Gastroesophageal sphincter (tissue), 4 donors: Measurements from ENCODE around the gene CNP. TPM values are rescaled to one million over a fixed set of nuclear protein-coding genes. Genes with fewer than 3 reads are reported as not detected.
"Not testable (repeated sequence)": the region's sequence is repeated elsewhere in the genome, so short reads cannot be mapped to it uniquely, and the experiment has no call there.

Source experiments
- ATAC-seq: fragments of 150-250 bp; one replicate; pipeline ENCODE4 v1.9.1; 2016; ENCODE audit warnings: mild to moderate bottlenecking, moderate library complexity
- H3K27ac ChIP-seq, 4 donors: fragments of 200-600 bp; sonication (generic) in 3 of 4; 1 replicate in 3 of 4; 2 replicates in 1 of 4; pipeline ENCODE4 v1.5.1; 2016 to 2019
- H3K27me3 ChIP-seq: fragments of 200-600 bp; sonication (generic); one replicate; pipeline ENCODE4 v1.5.1; 2019
- H3K36me3 ChIP-seq, 2 donors: fragments of 200-600 bp; sonication (generic); one replicate each; pipeline ENCODE4 v1.5.1; 2019; ENCODE audit warnings: control low read depth in 1 of 2
- H3K4me1 ChIP-seq, 3 donors: fragments of 200-600 bp; sonication (generic); 1 replicate in 2 of 3; 2 replicates in 1 of 3; pipeline ENCODE4 v1.5.1; 2016 to 2019; ENCODE audit warnings: control low read depth in 2 of 3
- H3K4me3 ChIP-seq, 2 donors: fragments of 200-600 bp; sonication (generic); one replicate each; pipeline ENCODE4 v1.5.1; 2019; ENCODE audit warnings: mild to moderate bottlenecking in 1 of 2, moderate library complexity in 1 of 2
- H3K9me3 ChIP-seq, 3 donors: fragments of 200-600 bp; sonication (generic); one replicate each; pipeline ENCODE4 v1.5.1; 2017 to 2019; ENCODE audit warnings: control low read depth in 2 of 3
- EP300 ChIP-seq: sonication (generic); formaldehyde crosslinking; IDR thresholded peaks from one replicate; pipeline ENCODE4 v1.6.1; 2017; ENCODE audit warnings: antibody characterized with exemption, mild to moderate bottlenecking
- POLR2A ChIP-seq, 2 donors: fragments of 450-650 bp; IDR thresholded peaks; one replicate each; pipeline ENCODE4 v1.6.1; 2017; ENCODE audit warnings: antibody characterized with exemption in 2 of 2, mild to moderate bottlenecking in 2 of 2, moderate library complexity in 1 of 2
- POLR2AphosphoS5 ChIP-seq: sonication (generic); formaldehyde crosslinking; IDR thresholded peaks from one replicate; pipeline ENCODE4 v1.6.1; 2017; ENCODE audit warnings: antibody characterized with exemption
- WGBS, 2 donors: methylation state at CpG; one replicate each; pipeline ENCODE4 v1.1.5; 2018; ENCODE audit warnings: low coverage in 1 of 2; 5-methylcytosine and 5-hydroxymethylcytosine counted together
- total RNA-seq, 4 donors: library from RNA; depleted of rRNA; stranded (reverse); fragments of >200 nt; gene quantifications; one replicate each; pipeline ENCODE4 v1.1.0, GENCODE V29; 2016
- TF ChIP-seq, protein P1 (sequence below), 4 experiments: fragments of 200-600 bp in 2 of 4; fragments of 450-650 bp in 2 of 4; sonication (generic) in 1 of 4; IDR thresholded peaks; one replicate each; pipeline ENCODE4 v1.5.1; 2017 to 2019; ENCODE audit warnings: antibody characterized with exemption in 4 of 4, mild to moderate bottlenecking in 2 of 4, moderate library complexity in 2 of 4

The CNP gene
- total RNA-seq, 4 donors from 2014 or later, result 56.7 to 97.9 (median 64.7) TPM

DNA sequence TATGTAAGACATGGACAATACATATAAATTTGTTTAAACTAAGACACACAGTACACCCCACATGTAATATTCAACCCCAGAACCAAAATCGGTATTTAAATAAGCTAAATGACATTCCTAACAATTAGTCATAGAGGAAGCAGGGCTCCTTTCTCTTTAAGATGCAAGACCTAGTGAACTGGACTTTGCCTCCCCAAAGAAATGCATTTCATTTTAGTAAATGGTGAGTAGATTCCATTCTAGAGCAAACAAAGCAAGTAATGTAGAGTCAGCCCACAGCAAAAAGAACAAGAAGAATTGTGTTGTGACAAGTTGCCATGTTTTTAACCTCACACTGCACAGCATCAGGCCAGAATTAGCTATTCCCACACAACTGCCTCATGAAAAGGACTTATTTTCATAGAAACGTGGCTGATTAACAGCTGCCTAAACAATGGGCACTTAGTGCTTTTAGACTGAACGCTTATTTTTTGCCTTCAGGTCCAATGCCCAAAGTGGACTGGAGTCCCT is 36.3 kb downstream of the CNP start:
- Histone ChIP-seq H3K27me3 (no peaks in the 10 kb centered on the region), H3K4me3 (no peak overlapping the region), H3K9me3 (no peaks in the 10 kb centered on the region), H3K36me3 (peaks cover 5 to 55% of the 10 kb centered on the region in 2 donors), H3K27ac (no peak overlapping the region), H3K4me1 (peaks cover 0 to 56% (median 0%) of the 10 kb centered on the region in 3 donors)
- no peak for ATAC-seq
- TF ChIP-seq EP300 (no peak), POLR2AphosphoS5 (no peak), POLR2A (IDR thresholded peaks at IDR 0.05) (no peak)
- TF ChIP-seq, protein P1, sequence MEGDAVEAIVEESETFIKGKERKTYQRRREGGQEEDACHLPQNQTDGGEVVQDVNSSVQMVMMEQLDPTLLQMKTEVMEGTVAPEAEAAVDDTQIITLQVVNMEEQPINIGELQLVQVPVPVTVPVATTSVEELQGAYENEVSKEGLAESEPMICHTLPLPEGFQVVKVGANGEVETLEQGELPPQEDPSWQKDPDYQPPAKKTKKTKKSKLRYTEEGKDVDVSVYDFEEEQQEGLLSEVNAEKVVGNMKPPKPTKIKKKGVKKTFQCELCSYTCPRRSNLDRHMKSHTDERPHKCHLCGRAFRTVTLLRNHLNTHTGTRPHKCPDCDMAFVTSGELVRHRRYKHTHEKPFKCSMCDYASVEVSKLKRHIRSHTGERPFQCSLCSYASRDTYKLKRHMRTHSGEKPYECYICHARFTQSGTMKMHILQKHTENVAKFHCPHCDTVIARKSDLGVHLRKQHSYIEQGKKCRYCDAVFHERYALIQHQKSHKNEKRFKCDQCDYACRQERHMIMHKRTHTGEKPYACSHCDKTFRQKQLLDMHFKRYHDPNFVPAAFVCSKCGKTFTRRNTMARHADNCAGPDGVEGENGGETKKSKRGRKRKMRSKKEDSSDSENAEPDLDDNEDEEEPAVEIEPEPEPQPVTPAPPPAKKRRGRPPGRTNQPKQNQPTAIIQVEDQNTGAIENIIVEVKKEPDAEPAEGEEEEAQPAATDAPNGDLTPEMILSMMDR (IDR thresholded peaks at IDR 0.05), result no peak
- 69 to 71% methylated on average over 3 of the region's 3 CpGs for WGBS, 2 donors

DNA sequence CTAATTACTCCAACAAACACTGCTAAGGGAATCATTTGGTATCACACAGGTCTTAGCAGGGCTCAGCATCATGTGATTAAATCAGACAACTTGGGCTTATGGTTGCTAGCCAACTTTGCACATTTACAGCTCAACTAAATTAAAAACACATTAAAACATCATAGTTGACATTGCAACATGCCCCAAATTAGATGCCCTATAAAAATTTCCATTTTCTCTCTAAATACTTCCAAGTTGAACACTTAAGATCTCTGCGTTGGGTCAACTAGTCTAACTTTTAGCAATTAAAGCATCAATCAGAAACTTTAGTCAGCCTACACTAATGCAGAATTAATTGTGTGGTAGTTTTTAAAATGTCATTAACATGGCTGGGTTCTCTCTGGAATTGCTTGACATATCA is 38.6 kb downstream of the CNP start:
- H3K27me3 ChIP-seq, result no peaks in the 10 kb centered on the region
- TF ChIP-seq, protein P1 (IDR thresholded peaks at IDR 0.05), result no peak
- TF ChIP-seq POLR2A (IDR thresholded peaks at IDR 0.05) (no peak), POLR2AphosphoS5 (no peak), EP300 (no peak)
- H3K27ac ChIP-seq, result no peak overlapping the region
- H3K36me3 ChIP-seq, result peaks cover 0 to 32% of the 10 kb centered on the region in 2 donors
- WGBS, 2 donors, result 38 to 50% methylated on average over 1 of the region's 1 CpG
- no peak overlapping the region for H3K4me3 ChIP-seq
- ATAC-seq, result no peak
- H3K4me1 ChIP-seq, result peaks cover 0 to 73% (median 5%) of the 10 kb centered on the region in 3 donors
- no peaks in the 10 kb centered on the region for H3K9me3 ChIP-seq

DNA sequence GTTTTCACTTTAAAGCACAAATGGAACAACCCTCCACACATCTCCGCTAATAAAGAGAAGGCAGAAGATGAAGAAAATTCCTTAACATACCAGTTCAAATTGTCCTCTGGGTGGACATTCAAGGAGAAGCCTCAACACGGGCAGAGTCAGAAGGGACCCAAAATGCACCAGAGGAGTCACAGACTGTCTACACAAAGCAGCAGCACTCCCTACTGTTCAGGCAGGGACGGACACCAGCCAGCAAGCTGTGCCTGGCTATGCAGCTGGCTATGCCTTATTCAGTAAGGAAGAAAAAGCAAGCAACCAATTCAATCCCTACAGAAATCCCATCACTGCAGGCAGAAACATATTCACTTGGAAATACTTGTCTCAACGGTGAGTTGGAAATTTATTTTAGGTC is 42.6 kb downstream of the CNP start:
- H3K36me3 ChIP-seq, result no peaks in the 10 kb centered on the region
- H3K27ac ChIP-seq, result no peak overlapping the region
- TF ChIP-seq, protein P1 (IDR thresholded peaks at IDR 0.05), result peak in 1 of 4 experiments; percentile 13
- TF ChIP-seq POLR2A (IDR thresholded peaks at IDR 0.05) (no peak), POLR2AphosphoS5 (no peak), EP300 (no peak)
- no peaks in the 10 kb centered on the region for H3K9me3 ChIP-seq
- no peaks in the 10 kb centered on the region for H3K27me3 ChIP-seq
- 62 to 73% methylated on average over 3 of the region's 4 CpGs for WGBS, 2 donors
- H3K4me3 ChIP-seq, result no peak overlapping the region
- H3K4me1 ChIP-seq, result peaks cover 0 to 91% (median 32%) of the 10 kb centered on the region in 3 donors
- no peak for ATAC-seq

DNA sequence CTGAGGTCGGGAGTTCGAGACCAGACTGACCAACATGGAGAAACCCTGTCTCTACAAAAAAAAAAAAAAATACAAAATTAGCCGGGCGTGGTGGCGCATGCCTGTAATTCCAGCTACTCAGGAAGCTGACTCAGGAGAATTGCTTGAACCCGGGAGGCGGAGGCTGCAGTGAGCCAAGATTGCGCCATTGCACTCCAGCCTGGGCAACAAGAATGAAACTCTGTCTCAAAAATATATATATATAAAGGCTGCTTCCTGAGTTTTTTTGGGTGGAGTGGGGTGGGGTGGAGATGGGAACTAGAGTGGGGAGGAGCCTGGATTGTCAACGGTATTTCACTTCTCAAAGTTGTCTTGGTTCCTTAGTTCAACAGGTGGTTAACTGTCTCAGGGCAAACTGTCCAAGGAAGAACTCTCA is 43.7 kb downstream of the CNP start:
- H3K4me3 ChIP-seq, result not testable (repeated sequence)

DNA sequence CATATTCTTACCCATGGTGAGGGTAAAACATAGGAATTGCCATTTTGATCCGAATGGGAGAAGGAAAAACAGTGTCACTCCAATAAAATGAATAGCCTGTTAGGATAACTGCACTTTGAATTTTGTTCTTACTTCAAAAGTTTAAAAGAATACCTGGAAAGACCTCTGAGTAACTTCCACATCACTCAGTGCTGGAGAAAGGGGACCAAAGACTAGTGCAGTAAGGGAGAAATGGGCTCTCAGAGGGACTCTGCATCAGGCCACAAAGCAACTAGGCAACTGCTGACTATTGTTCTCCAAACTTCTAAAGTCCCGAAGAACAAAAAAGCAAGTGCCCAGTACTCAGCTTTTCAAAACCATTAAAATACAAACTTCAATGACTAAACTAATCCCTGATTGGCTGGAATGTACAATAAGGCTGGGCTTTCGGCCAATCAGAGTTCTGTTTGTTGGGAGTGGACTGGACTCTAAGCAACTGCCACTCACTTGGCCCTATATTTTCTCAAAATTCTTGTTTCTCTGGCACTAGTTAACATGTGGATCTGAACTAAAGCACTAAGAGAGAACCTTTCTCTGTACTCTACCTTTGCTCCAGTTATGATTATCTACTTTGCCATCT is 44.4 kb downstream of the CNP start:
- Histone ChIP-seq H3K9me3 (no peaks in the 10 kb centered on the region), H3K36me3 (no peaks in the 10 kb centered on the region), H3K27me3 (no peaks in the 10 kb centered on the region), H3K4me3 (no peak overlapping the region), H3K27ac (no peak overlapping the region), H3K4me1 (peaks cover 0 to 91% (median 47%) of the 10 kb centered on the region in 3 donors)
- ATAC-seq, result no peak
- TF ChIP-seq EP300, result no peak
- TF ChIP-seq, protein P1 (IDR thresholded peaks at IDR 0.05), result no peak
- WGBS, 2 donors, result 77 to 87% methylated on average over 3 of the region's 3 CpGs

More for the DNA sequence above, 43.7 kb downstream of the CNP start:
- H3K27ac ChIP-seq, H3K9me3 ChIP-seq, ATAC-seq, H3K27me3 ChIP-seq, H3K36me3 ChIP-seq: not testable (repeated sequence)
- H3K4me1 ChIP-seq, result peaks cover 0 to 91% (median 39%) of the 10 kb centered on the region in 3 donors
- 57 to 66% methylated on average over 7 to 9 of the region's 9 CpGs for WGBS, 2 donors

DNA sequence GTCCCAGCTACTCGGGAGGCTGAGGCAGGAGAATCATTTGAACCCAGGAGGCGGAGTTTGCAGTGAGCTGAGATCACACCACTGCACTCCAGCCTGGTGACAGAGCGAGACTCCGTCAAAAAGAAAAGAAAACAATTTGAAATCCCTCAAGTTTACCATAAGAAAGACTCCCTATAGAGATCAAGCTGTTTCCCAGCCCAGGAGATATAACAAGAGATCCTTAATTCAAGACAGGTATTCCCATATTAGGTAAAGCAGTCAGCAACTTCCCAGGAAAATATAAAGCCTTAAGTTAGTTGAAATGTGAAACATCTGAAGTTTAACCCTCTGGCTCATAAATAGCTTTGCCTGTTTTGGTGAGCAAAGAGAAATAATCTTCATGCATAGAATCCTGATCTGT is 45.8 kb downstream of the CNP start:
- peaks cover 0 to 86% (median 48%) of the 10 kb centered on the region in 3 donors for H3K4me1 ChIP-seq
- 73 to 74% methylated on average over 3 to 4 of the region's 4 CpGs for WGBS, 2 donors

DNA sequence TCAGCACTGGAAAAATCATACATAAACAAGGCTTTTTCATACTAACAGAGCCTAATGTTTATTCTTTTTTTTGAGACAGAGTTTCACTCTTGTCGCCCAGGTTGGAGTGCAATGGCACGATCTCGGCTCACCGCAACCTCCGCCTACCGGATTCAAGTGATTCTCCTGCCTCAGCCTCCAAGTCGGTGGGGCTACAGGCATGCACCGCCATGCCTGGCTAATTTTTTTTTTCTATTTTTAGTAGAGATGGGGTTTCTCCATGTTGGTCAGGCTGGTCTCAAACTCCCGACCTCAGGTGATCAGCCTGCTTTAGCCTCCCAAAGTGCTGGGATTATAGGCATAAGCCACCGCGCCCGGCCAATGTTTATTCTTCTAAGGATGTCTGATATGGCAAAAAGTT is 47.1 kb downstream of the CNP start:
- H3K4me3 ChIP-seq, H3K9me3 ChIP-seq, H3K36me3 ChIP-seq, ATAC-seq, H3K27me3 ChIP-seq: not testable (repeated sequence)
- H3K4me1 ChIP-seq, result peaks cover 0 to 88% (median 48%) of the 10 kb centered on the region in 3 donors
- peak overlapping the region in 2 of 4 donors; percentile 3 to 33 for H3K27ac ChIP-seq
- WGBS, 2 donors, result 83 to 93% methylated on average over 10 to 12 of the region's 12 CpGs

More for the DNA sequence above, 45.8 kb downstream of the CNP start:
- H3K4me3 ChIP-seq, H3K27ac ChIP-seq, H3K36me3 ChIP-seq, ATAC-seq, H3K27me3 ChIP-seq, H3K9me3 ChIP-seq: not testable (repeated sequence)
